Suppressor macrophage treated with lipopolysaccharide for 4 hours (primary cell): ENCODE data around the gene ROPN1L.
A peak's percentile ranks its signal among the peaks of the same experiment; 100 is the strongest.

Experiments
- DNase-seq: peaks from one replicate; pipeline ENCODE4 v3.0.0-alpha.2; 2020

Gene ROPN1L

GRCh38 chr5:10459080-10460055 lies 17.7 kb downstream of the ROPN1L start:
- DNase-seq = no peak

GRCh38 chr5:10460252-10460906 lies 18.7 kb downstream of the ROPN1L start:
- DNase-seq = no peak

GRCh38 chr5:10461041-10461440 lies 19.4 kb downstream of the ROPN1L start:
- no peak for DNase-seq

GRCh38 chr5:10461904-10462555 lies 20.4 kb downstream of the ROPN1L start:
- no peak for DNase-seq

- no peak for DNase-seq
Observed at GRCh38 chr5:10463566-10463965, 21.9 kb downstream of the ROPN1L start.

GRCh38 chr5:10464173-10464572 lies 22.5 kb downstream of the ROPN1L start:
- no peak for DNase-seq

GRCh38 chr5:10465726-10466125 lies 24.0 kb downstream of the ROPN1L start:
- no peak for DNase-seq

- no peak for DNase-seq
Observed at GRCh38 chr5:10466446-10467073, 24.9 kb downstream of the ROPN1L start.

GRCh38 chr5:10467281-10468198 lies 25.9 kb downstream of the ROPN1L start:
- peak; percentile 78 for DNase-seq

GRCh38 chr5:10468256-10468655 lies 26.6 kb downstream of the ROPN1L start:
- DNase-seq = no peak

GRCh38 chr5:10469253-10470050 lies 27.8 kb downstream of the ROPN1L start:
- no peak for DNase-seq

GRCh38 chr5:10470669-10471068 lies 29.0 kb downstream of the ROPN1L start:
- DNase-seq = no peak

- DNase-seq = no peak
Observed at GRCh38 chr5:10471677-10472076, 30.0 kb downstream of the ROPN1L start.

- no peak for DNase-seq
Observed at GRCh38 chr5:10474521-10475075, 32.9 kb downstream of the ROPN1L start.

- no peak for DNase-seq
Observed at GRCh38 chr5:10475931-10476676, 34.4 kb downstream of the ROPN1L start.

GRCh38 chr5:10476878-10477277 lies 35.2 kb downstream of the ROPN1L start:
- no peak for DNase-seq

GRCh38 chr5:10477943-10478342 lies 36.3 kb downstream of the ROPN1L start:
- DNase-seq = no peak

- DNase-seq = no peak
Observed at GRCh38 chr5:10478436-10478835, 36.8 kb downstream of the ROPN1L start.

- no peak for DNase-seq
Observed at GRCh38 chr5:10479154-10479721, 37.6 kb downstream of the ROPN1L start.
